ENCODE results near the gene ABCC4.

DNA sequence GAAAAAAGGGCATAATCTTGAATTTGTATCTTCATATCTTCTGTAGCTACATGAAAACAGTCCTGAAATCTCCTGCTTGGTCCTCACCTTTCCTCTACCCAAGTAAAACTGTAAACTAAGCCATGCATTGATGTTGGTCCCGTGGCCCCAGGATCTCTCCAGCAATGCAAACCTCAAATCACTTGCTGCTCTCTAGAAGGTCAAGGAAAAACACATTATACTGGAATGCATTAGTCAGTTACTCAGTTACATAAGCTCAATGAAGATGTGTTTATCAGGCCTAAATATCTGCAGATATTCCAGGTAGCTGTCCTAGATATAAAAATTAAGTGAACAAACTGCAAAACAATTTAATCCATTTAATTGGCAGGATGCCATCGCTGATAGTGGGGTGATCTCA is 261.8 kb downstream of the ABCC4 start:
- TF ChIP-seq CTCF (conservative IDR thresholded peaks at IDR 0.05) = no peak
- no peak for TF ChIP-seq EZH2 (IDR thresholded peaks at IDR 0.05; ENCODE audit: low read depth)

All from PC-9 (cell line).